Cardiac muscle cell (in vitro differentiated cells and primary cell): ENCODE data around the gene ARHGAP6. TPM values are rescaled to one million over a fixed set of nuclear protein-coding genes. Genes with fewer than 3 reads are reported as not detected.

Experiments used
- DNase-seq, 2 donors: peaks; one replicate each; pipeline versions ENCODE4 v3.0.0 to v3.0.0-alpha.2; 2010 to 2017; ENCODE audit warnings: low read depth in 1 of 2, low spot score in 1 of 2
- H3K27ac ChIP-seq: fragments of 200-600 bp; sonication (generic); 2 replicates; pipeline ENCODE4 v1.5.1; 2016
- H3K27me3 ChIP-seq: fragments of 200-600 bp; sonication (generic); 2 replicates; pipeline ENCODE4 v1.6.0; 2016; ENCODE audit warnings: control low read depth
- H3K36me3 ChIP-seq: fragments of 200-600 bp; sonication (generic); 2 replicates; pipeline ENCODE4 v1.5.1; 2016; ENCODE audit warnings: control low read depth
- H3K4me1 ChIP-seq: fragments of 200-600 bp; sonication (generic); 2 replicates; pipeline ENCODE4 v1.8.1; 2017; ENCODE audit warnings: low read depth, mild to moderate bottlenecking, mixed run types
- H3K4me3 ChIP-seq: fragments of 200-600 bp; sonication (generic); 2 replicates; pipeline ENCODE4 v1.5.1; 2016; ENCODE audit warnings: mild to moderate bottlenecking
- H3K9me3 ChIP-seq: fragments of 200-600 bp; sonication (generic); 2 replicates; pipeline ENCODE4 v1.5.1; 2017; ENCODE audit warnings: low read depth, mild to moderate bottlenecking, control low read depth
- polyA plus RNA-seq: library from polyadenylated mRNA; unstranded; fragments of >200 nt; fragmentation: Nextera tagmentation; extraction: Ambion mirVana; gene quantifications from 2 replicates; pipeline ENCODE4 v1.2.1, GENCODE V29; 2016
- total RNA-seq: library from RNA; depleted of rRNA; stranded (reverse); fragments of >200 nt; gene quantifications from 2 replicates; pipeline ENCODE4 v1.2.3, GENCODE V29; 2016
- TF ChIP-seq, protein P1 (sequence below): IDR thresholded peaks from 2 replicates; pipeline ENCODE4 v1.5.1; 2012; ENCODE audit warnings: low read depth, mild to moderate bottlenecking, low read length

Gene ARHGAP6
- total and polyA plus RNA-seq, 2 experiments from 2014 or later: 10.5 to 45.0 TPM

DNA sequence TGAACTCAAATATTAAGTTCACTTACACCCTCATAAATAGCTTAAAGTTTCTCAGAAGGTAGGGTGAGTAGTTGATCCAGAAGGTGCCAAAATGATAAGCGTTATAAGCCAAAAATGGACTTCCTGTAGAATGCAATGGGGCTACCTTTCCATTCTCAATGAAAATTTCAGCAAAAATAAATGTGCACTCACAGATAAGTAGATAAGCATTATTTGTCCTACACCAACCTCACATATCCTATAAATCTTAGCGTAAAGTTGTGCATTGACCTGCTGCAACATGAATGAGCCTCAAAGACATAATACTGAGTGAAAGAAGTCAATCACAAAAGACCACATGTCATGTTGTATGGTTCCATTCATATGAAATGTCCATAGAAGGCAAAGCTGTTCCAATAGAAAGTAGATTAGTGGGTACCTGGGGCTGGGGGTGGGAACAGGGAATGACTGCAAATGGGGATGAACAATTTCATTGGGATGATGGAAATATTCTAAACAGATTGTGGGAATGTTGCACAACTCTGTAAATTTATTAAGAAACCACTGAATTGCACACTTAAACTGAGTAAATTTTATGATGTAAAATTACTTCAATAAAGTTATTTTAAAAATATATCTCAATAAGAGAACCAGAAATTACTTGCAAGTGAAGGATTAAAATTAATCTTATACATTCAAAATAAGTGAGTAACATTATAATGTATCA, 271.6 kb downstream of the ARHGAP6 start:
- no peak overlapping the region for H3K4me3 ChIP-seq
- no peaks in the 10 kb centered on the region for H3K36me3 ChIP-seq
- TF ChIP-seq, protein P1, sequence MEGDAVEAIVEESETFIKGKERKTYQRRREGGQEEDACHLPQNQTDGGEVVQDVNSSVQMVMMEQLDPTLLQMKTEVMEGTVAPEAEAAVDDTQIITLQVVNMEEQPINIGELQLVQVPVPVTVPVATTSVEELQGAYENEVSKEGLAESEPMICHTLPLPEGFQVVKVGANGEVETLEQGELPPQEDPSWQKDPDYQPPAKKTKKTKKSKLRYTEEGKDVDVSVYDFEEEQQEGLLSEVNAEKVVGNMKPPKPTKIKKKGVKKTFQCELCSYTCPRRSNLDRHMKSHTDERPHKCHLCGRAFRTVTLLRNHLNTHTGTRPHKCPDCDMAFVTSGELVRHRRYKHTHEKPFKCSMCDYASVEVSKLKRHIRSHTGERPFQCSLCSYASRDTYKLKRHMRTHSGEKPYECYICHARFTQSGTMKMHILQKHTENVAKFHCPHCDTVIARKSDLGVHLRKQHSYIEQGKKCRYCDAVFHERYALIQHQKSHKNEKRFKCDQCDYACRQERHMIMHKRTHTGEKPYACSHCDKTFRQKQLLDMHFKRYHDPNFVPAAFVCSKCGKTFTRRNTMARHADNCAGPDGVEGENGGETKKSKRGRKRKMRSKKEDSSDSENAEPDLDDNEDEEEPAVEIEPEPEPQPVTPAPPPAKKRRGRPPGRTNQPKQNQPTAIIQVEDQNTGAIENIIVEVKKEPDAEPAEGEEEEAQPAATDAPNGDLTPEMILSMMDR: no peak
- no peaks in the 10 kb centered on the region for H3K4me1 ChIP-seq
- no peak for DNase-seq
- no peaks in the 10 kb centered on the region for H3K9me3 ChIP-seq
- H3K27ac ChIP-seq: no peak overlapping the region
- H3K27me3 ChIP-seq: no peaks in the 10 kb centered on the region

DNA sequence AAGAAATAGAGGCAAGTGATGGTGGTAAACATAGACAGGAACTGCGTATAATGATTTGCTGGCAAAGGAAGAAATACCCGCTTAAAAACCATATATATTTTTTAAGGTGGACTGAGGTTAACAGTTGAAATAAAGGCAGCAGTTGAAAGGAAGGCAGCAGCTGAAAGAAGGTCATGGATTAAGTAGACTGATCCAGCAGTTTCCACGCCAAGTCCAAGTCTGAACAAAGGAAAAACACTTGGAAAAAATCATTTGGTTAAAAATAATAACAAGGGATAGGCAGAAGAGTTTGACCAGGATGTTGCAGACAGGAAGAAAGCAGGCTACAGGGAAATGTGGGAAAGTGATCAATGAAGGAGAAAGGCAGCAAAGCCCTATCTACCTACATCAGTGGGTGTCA, 278.9 kb downstream of the ARHGAP6 start:
- Histone ChIP-seq H3K9me3 (no peaks in the 10 kb centered on the region), H3K27me3 (no peaks in the 10 kb centered on the region), H3K4me3 (no peak overlapping the region), H3K4me1 (no peaks in the 10 kb centered on the region), H3K27ac (no peak overlapping the region), H3K36me3 (no peaks in the 10 kb centered on the region)
- no peak for DNase-seq
- TF ChIP-seq, protein P1: no peak

DNA sequence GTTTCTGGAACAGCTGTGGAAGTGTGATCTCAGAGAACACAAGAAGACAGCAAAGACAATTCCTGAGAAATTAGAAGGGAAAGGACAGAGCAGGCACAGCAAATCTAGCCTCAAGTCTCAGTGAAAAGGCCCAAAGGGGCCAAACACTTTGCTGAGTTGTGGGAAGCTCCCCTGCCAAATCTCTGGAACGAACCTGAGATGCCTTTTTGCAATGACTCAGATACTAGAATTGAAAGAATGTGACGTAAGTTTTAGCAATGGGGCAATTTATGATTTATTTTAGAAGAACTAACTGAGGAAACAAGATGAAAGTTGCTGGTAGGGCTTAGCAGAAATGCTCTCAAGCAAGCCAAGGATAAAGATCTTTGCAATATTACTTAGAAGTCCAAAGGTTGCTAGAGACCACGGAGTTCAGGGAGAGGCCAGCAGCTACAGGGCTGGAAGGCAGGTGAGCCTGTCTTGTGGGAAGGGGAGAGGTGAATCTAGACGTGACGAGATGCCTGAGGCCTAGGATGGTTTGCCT, 279.7 kb downstream of the ARHGAP6 start:
- H3K27ac ChIP-seq: no peak overlapping the region
- no peaks in the 10 kb centered on the region for H3K36me3 ChIP-seq
- H3K9me3 ChIP-seq: no peaks in the 10 kb centered on the region
- TF ChIP-seq, protein P1: no peak
- DNase-seq: peak in 1 of 2 donors; percentile 79
- no peaks in the 10 kb centered on the region for H3K27me3 ChIP-seq
- no peaks in the 10 kb centered on the region for H3K4me1 ChIP-seq
- no peak overlapping the region for H3K4me3 ChIP-seq

DNA sequence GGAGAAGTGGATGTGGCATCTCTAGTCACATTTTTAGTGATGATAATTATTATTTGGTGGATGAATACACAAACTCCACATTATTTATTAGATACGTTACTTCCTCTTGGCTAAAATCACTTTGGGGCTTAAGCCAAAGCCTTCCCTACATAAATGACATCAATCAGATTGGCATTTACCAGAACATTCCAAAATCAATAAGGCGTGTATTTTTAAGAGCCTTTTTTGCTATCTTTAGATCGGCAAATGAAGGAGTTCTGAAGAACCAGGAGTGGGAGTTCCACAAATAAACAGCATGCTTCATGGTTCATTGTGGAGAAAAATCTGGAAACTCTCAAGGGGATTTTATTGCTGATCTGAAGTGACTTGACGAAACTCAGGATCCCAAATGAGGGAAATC, 282.8 kb downstream of the ARHGAP6 start:
- Histone ChIP-seq H3K36me3 (no peaks in the 10 kb centered on the region), H3K4me3 (no peak overlapping the region), H3K27ac (no peak overlapping the region), H3K4me1 (no peaks in the 10 kb centered on the region), H3K9me3 (no peaks in the 10 kb centered on the region), H3K27me3 (no peaks in the 10 kb centered on the region)
- DNase-seq: no peak
- TF ChIP-seq, protein P1: no peak

DNA sequence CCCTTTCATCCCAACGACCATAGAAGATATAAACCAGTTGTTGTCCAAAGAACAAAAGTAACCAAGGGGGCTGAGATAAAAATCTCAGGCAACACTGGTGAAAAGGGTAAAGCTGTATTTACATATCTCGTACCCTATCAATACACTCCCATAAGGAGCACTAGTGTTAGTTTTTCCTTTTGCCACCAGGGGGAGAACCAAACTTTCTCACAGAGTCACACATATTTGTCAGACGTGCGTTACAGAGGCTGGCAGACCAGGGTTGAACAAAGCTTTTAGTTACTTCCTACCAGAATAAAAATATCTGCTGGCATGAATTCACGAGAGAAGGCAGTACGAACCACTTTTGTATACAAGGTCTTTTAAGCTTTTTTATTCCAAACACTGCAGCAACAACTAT, 284.3 kb downstream of the ARHGAP6 start:
- Histone ChIP-seq H3K9me3 (no peaks in the 10 kb centered on the region), H3K36me3 (no peaks in the 10 kb centered on the region), H3K4me1 (no peaks in the 10 kb centered on the region), H3K27me3 (no peaks in the 10 kb centered on the region), H3K27ac (no peak overlapping the region), H3K4me3 (no peak overlapping the region)
- TF ChIP-seq, protein P1: peak; percentile 57
- DNase-seq: peak; percentile 23 to 77
